ENCODE measurements around the gene ADPGK.
A peak's percentile ranks its signal among the peaks of the same experiment; 100 is the strongest.

The ADPGK gene

DNA sequence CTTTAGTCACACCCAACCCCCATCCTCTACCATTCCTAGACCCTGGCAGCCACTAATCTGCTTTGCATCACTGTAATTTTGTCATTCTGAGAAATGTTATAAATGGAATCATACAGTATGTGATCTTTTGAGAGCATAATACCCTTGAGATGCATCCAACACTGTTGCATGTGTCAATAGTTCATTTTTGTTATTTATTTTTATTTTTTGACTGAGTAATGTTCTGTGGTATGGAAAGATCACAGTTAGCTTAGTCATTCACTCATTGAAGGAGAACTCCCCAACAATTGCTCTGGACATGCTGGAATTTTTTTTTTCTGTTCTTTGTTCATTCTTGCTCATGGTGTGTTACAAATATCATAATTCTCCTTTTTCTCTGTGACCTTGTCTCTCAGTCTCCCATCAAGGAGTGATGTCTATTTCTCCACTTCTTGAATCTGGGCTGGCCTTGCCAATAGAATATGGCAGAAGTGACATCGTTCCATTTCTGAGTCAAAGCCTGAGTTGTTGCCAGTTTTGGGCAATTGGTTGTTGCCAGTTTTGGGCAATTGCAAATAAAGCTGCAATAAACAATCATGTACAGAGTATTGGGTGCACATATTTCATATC, 6.8 kb upstream of the ADPGK start:
- DNase-seq (ENCODE audit: low read depth in 2 of 2, low spot score in 1 of 2) = no peak

GRCh38 chr15:72787526-72787925, 4.0 kb upstream of the ADPGK start:
- no peak for DNase-seq (ENCODE audit: low read depth in 2 of 2, low spot score in 1 of 2)

- no peak for DNase-seq (ENCODE audit: low read depth in 2 of 2, low spot score in 1 of 2)
Observed at GRCh38 chr15:72786676-72787345, 3.3 kb upstream of the ADPGK start.

DNA sequence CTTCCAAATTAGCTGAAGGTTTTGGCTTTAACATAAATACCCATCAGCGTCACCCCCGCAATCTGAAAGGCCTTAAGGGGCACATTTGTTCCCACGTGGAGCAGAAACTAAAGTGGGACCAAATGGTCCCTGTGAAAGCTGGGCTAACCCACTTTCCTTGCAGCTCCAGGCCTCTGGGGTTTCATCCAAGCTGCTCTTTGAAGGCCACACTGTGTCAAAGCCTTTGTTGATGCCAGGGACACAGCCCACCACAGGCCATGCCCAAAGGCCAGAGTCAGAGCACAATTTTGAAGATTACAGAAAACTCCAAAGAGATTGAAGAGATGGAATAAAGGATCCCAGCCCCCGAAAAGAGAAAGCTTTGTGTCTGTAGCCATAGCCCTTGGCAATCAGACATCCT, 2.7 kb upstream of the ADPGK start:
- no peak for DNase-seq (ENCODE audit: low read depth in 2 of 2, low spot score in 1 of 2)

- no peak for DNase-seq (ENCODE audit: low read depth in 2 of 2, low spot score in 1 of 2)
Observed at GRCh38 chr15:72785841-72786240, 2.3 kb upstream of the ADPGK start.

- DNase-seq (ENCODE audit: low read depth in 2 of 2, low spot score in 1 of 2) = peak in 1 of 2 donors; percentile 45
Observed at GRCh38 chr15:72785432-72785831, 1.9 kb upstream of the ADPGK start.

DNA sequence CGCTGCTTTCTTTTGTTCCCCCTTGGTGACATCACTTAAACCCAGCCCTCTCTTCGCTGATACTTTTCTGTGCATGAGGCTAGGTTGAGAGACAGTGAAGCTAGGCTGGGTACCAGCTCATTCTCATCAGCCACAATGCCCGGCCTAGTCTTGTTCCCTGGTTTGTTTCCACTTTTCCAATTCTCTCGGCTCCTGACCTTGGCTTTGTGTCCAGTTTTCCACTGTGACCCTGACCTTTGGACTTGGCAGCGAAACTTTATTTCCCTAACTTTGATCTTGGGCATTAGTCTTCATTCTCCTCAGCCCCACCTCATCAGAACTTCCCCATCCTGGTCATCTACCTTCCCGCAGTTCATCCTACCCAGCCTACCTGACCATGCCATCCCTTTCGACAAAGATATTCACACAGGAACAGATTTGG, 908 bp upstream of the ADPGK start:
- no peak for DNase-seq (ENCODE audit: low read depth in 2 of 2, low spot score in 1 of 2)

DNA sequence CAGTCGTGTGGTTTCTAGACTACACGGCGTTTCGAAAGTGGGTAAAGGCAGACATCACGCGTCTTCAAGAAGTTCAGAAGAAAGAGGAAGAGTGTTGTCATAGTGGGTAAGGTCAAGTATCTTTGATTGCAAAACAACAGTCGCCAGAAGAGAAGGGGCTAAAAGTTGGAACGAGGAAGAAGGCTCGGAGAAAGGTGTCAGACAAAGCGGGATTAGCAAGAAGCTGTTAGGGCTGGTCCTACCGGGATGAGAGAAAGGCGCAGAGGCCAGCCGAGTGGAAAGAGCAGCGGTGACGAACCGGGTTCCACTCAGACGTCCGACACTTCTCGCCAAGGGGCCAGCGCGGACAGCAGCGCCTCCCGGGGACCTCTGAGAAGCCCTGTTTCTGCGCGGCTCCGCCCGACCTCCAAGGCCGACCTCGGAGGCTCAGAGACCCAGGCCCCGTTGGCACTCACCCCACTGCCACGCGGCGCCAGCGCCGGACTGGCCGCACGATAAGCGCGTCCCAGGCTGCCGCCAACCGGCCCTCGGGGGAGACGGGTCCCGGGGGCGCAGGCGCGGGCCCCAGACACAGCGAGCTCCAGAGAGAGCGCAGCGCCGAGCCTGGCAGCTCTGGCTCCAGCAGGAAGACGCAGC, 436 bp downstream of the ADPGK start:
- peak in 1 of 2 donors; percentile 13 for DNase-seq (ENCODE audit: low read depth in 2 of 2, low spot score in 1 of 2)

DNA sequence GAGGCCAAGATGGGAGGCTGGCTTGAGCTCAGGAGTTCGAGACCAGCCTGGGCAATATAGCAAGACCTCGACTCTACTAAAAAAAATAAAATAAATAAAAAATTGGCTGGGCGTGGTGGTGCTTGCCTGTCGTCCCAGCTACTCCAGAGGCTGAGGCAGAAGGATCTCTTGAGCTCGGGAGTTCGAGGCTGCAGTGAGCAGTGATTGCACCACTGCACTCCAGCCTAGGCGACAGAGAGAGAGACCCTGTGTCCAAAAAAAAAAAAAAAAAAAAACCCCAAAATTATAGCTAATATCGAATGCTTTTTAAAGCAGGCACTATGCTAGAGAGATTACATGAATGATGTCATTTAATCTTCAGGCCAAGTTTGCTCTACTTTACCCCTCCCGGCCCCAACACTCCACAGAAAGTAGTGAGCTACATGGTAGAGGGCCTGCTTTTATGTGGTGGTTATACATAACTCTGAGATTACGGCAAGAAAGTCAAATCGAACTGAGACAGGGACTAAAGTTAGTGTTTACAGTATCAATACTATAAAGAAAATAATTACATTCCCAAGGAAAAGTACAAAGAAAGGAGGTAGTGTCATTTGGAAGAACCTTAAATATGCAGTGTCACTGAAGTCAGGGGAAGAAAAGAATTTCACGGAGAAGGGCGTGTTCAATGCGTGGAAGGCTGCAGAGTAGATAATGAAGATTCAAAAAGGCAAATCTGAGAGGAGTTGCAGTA, 1.1 kb downstream of the ADPGK start:
- no peak for DNase-seq (ENCODE audit: low read depth in 2 of 2, low spot score in 1 of 2)

GRCh38 chr15:72781631-72782030, 1.9 kb downstream of the ADPGK start:
- DNase-seq (ENCODE audit: low read depth in 2 of 2, low spot score in 1 of 2) = no peak

GRCh38 chr15:72778796-72779195, 4.8 kb downstream of the ADPGK start:
- no peak for DNase-seq (ENCODE audit: low read depth in 2 of 2, low spot score in 1 of 2)

GRCh38 chr15:72774696-72775383, 8.7 kb downstream of the ADPGK start:
- DNase-seq (ENCODE audit: low read depth in 2 of 2, low spot score in 1 of 2) = no peak

DNA sequence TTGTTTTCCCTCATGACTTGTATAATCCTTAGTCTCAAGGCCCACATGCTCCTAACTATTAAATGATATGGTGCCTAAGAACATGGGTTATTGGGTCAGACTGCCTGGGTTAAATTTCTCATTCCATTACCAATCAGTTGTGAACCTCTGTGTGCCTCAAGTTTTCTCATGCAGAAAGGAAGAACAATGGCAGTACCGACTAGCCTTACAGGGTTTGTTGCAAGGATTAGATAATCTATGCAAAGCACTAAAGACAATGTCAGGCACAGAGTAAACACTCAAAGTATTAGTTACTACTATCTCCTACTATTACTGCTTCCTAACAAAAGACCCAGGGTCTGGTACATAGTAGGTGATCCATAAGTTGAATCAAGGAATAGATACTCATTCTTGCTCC, 12.2 kb downstream of the ADPGK start:
- DNase-seq (ENCODE audit: low read depth in 2 of 2, low spot score in 1 of 2) = no peak

DNA sequence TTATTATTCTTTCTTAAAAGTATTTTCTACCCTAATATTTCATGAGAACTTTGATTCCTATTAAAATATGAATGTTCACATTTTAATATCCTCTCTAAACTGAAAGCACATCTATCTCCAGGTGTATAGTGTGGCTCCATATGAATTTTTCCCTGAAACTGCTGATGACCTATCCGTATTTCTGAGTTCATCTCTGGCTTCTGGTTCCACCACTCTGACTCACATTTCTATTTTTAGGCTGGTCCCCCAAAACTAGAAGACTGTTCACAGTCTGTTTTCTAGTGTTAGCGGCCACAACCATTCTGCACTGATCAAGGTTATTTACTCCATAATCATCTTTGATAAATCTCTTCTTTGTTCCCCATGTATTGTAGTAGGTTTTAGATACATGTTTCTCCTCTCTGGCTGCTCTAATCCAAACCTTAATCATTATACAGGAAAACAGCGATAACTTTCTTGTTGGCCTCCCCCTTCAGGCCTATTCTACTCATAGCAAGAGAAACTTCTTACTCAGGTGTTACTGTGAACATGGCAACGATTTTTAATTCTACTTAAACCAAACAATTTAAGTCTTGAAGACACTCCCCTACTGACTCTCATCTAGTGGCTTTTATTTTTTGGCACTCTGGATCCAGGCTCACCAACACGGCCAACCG, 12.8 kb downstream of the ADPGK start:
- no peak for DNase-seq (ENCODE audit: low read depth in 2 of 2, low spot score in 1 of 2)

DNA sequence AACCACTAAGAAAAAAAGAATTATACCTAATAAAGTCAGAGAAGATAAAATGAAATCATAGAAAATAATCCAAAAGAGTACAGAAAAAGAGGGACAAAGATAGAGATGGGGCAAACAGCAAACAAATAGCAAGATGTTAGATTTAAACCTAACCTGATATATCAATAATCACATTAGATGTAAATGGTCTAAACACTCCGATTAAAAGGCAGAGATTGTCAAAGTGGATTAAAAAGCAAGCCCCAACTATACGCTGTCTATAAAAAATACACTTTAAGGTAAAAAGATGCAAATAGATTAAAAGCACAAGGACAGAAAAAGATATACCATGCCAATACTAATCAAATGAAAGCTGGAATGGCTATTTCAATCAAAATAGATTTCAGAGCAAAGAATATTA, 16.8 kb downstream of the ADPGK start:
- no peak for DNase-seq (ENCODE audit: low read depth in 2 of 2, low spot score in 1 of 2)

GRCh38 chr15:72766025-72766424, 17.5 kb downstream of the ADPGK start:
- no peak for DNase-seq (ENCODE audit: low read depth in 2 of 2, low spot score in 1 of 2)

DNA sequence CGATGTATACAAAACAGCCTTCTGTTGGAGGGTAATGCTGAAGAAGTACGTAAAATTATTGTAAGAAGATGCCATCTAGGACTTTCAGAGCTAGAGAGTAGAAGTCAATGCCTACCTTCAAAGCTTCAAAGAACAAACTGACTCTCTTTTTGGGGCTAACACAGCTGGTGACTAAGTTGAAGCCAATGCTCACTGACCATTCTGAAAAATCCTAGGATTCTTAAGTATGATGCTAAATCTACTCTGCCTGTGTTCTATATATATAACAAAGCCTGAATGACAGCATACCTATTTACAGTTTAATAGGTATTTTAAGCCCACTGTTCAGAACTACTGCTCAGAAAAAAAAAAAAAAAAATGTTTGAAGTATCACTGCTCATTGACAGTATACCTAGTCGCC, 18.9 kb downstream of the ADPGK start:
- no peak for DNase-seq (ENCODE audit: low read depth in 2 of 2, low spot score in 1 of 2)

- no peak for DNase-seq (ENCODE audit: low read depth in 2 of 2, low spot score in 1 of 2)
Observed at GRCh38 chr15:72760590-72761260, 22.8 kb downstream of the ADPGK start.

- DNase-seq (ENCODE audit: low read depth in 2 of 2, low spot score in 1 of 2) = no peak
Observed at GRCh38 chr15:72758182-72758581, 25.4 kb downstream of the ADPGK start.

- no peak for DNase-seq (ENCODE audit: low read depth in 2 of 2, low spot score in 1 of 2)
Observed at GRCh38 chr15:72754096-72754495, 29.5 kb downstream of the ADPGK start.
